SK-N-SH (cell line): ENCODE measurements around the gene NBEA.

ENCODE experiments used
- IRF3 ChIP-seq: fragments of 150-350 bp; IDR thresholded peaks from 2 replicates; pipeline ENCODE4 v1.6.1; 2016; ENCODE audit warnings: mild to moderate bottlenecking, low read depth, low read length
- JUND ChIP-seq: IDR thresholded peaks from 2 replicates; pipeline ENCODE4 v1.4.0; 2012
- MAX ChIP-seq: IDR thresholded peaks from 2 replicates; pipeline ENCODE4 v1.4.0; 2012; ENCODE audit warnings: low read depth
- USF1 ChIP-seq: IDR thresholded peaks from 2 replicates; pipeline ENCODE4 v1.4.0; 2012; ENCODE audit warnings: low read depth, borderline replicate concordance
- YY1 ChIP-seq: IDR thresholded peaks from 2 replicates; pipeline ENCODE4 v1.4.0; 2012; ENCODE audit warnings: low read depth, mild to moderate bottlenecking
- TF ChIP-seq, protein P1 (sequence below): fragments of 200-600 bp; sonication (generic); IDR thresholded peaks from 2 replicates; pipeline ENCODE4 v1.6.1; 2017; ENCODE audit warnings: antibody characterized with exemption, mild to moderate bottlenecking, moderate library complexity

DNA sequence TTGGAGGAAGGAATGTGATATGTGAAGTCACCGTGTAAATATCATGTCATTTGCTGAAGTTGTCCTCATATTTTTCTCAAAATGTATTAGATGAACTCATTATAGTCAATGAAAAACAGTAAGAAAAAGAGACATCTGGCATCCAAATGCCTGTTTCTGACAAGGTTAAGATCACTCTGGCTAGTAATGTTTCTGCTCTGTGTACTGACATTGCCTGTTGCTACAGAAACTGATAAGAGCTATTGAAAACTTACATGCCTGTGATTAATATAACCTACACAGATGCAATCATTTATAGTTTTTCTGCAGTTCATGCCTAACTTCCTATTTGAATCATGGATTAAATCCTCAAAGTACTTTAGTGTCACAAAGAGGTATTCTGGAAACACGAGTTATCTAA, 249.8 kb downstream of the NBEA start:
- TF ChIP-seq IRF3 (no peak), USF1 (no peak), JUND (no peak), MAX (no peak), YY1 (no peak)
- TF ChIP-seq, protein P1, sequence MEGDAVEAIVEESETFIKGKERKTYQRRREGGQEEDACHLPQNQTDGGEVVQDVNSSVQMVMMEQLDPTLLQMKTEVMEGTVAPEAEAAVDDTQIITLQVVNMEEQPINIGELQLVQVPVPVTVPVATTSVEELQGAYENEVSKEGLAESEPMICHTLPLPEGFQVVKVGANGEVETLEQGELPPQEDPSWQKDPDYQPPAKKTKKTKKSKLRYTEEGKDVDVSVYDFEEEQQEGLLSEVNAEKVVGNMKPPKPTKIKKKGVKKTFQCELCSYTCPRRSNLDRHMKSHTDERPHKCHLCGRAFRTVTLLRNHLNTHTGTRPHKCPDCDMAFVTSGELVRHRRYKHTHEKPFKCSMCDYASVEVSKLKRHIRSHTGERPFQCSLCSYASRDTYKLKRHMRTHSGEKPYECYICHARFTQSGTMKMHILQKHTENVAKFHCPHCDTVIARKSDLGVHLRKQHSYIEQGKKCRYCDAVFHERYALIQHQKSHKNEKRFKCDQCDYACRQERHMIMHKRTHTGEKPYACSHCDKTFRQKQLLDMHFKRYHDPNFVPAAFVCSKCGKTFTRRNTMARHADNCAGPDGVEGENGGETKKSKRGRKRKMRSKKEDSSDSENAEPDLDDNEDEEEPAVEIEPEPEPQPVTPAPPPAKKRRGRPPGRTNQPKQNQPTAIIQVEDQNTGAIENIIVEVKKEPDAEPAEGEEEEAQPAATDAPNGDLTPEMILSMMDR: no peak
